ENCODE data around the gene DAB2.

Gene DAB2

GRCh38 chr5:39390945-39391344 lies 33.8 kb downstream of the DAB2 start:
- DNase-seq (ENCODE audit: low spot score) (no peak), FAIRE-seq (no peak)

- no peak for DNase-seq (ENCODE audit: low spot score)
- no peak for FAIRE-seq
Observed at GRCh38 chr5:39387293-39387692, 37.5 kb downstream of the DAB2 start.

GRCh38 chr5:39384271-39384670 lies 40.5 kb downstream of the DAB2 start:
- FAIRE-seq (no peak), DNase-seq (ENCODE audit: low spot score) (no peak)

GRCh38 chr5:39381376-39381775 lies 43.4 kb downstream of the DAB2 start:
- no peak for DNase-seq (ENCODE audit: low spot score)
- no peak for FAIRE-seq

- no peak for DNase-seq (ENCODE audit: low spot score)
- FAIRE-seq, result no peak
Observed at GRCh38 chr5:39379693-39380092, 45.1 kb downstream of the DAB2 start.

- FAIRE-seq (no peak), DNase-seq (ENCODE audit: low spot score) (no peak)
Observed at GRCh38 chr5:39377613-39378012, 47.2 kb downstream of the DAB2 start.

GRCh38 chr5:39376293-39376714 lies 48.5 kb downstream of the DAB2 start:
- peak; percentile 72 for DNase-seq (ENCODE audit: low spot score)
- peak; percentile 82 for FAIRE-seq

GRCh38 chr5:39373791-39374190 lies 51.0 kb downstream of the DAB2 start:
- no peak for FAIRE-seq
- no peak for DNase-seq (ENCODE audit: low spot score)

GRCh38 chr5:39371367-39371635 lies 53.5 kb downstream of the DAB2 start:
- DNase-seq (ENCODE audit: low spot score) (no peak), FAIRE-seq (no peak)

GRCh38 chr5:39370555-39371366 lies 54.0 kb downstream of the DAB2 start:
- no peak for DNase-seq (ENCODE audit: low spot score)
- FAIRE-seq, result no peak

- FAIRE-seq (no peak), DNase-seq (ENCODE audit: low spot score) (no peak)
Observed at GRCh38 chr5:39369123-39369815, 55.5 kb downstream of the DAB2 start.

GRCh38 chr5:39368116-39368515 lies 56.7 kb downstream of the DAB2 start:
- DNase-seq (ENCODE audit: low spot score) (no peak), FAIRE-seq (no peak)

GRCh38 chr5:39367711-39368110 lies 57.1 kb downstream of the DAB2 start:
- FAIRE-seq, result peak; percentile 66
- DNase-seq (ENCODE audit: low spot score), result no peak

- FAIRE-seq (no peak), DNase-seq (ENCODE audit: low spot score) (no peak)
Observed at GRCh38 chr5:39364367-39364766, 60.4 kb downstream of the DAB2 start, which contains the start of gene C9. Gene C9 (minus strand): TSS chr5:39364495. CDS start chr5:39364464, 31 bp downstream.

- no peak for FAIRE-seq
- DNase-seq (ENCODE audit: low spot score), result no peak
Observed at GRCh38 chr5:39363217-39363616, 61.6 kb downstream of the DAB2 start.

- no peak for FAIRE-seq
- no peak for DNase-seq (ENCODE audit: low spot score)
Observed at GRCh38 chr5:39362646-39363045, 62.1 kb downstream of the DAB2 start.

GRCh38 chr5:39361306-39361705 lies 63.5 kb downstream of the DAB2 start:
- DNase-seq (ENCODE audit: low spot score) (no peak), FAIRE-seq (no peak)

- no peak for DNase-seq (ENCODE audit: low spot score)
- no peak for FAIRE-seq
Observed at GRCh38 chr5:39360471-39361111, 64.2 kb downstream of the DAB2 start.

- FAIRE-seq, result no peak
- DNase-seq (ENCODE audit: low spot score), result no peak
Observed at GRCh38 chr5:39356263-39356662, 68.5 kb downstream of the DAB2 start.

- DNase-seq (ENCODE audit: low spot score), result no peak
- FAIRE-seq, result no peak
Observed at GRCh38 chr5:39355324-39355723, 69.5 kb downstream of the DAB2 start.

GRCh38 chr5:39353717-39354399 lies 70.9 kb downstream of the DAB2 start:
- no peak for DNase-seq (ENCODE audit: low spot score)
- FAIRE-seq, result no peak

- FAIRE-seq (no peak), DNase-seq (ENCODE audit: low spot score) (no peak)
Observed at GRCh38 chr5:39352951-39353350, 71.8 kb downstream of the DAB2 start.

All from RCC 7860 (cell line).